ENCODE results near the gene CDR2L.
"Not testable (repeated sequence)": the region's sequence is repeated elsewhere in the genome, so short reads cannot be mapped to it uniquely, and the experiment has no call there.

CDR2L gene

DNA sequence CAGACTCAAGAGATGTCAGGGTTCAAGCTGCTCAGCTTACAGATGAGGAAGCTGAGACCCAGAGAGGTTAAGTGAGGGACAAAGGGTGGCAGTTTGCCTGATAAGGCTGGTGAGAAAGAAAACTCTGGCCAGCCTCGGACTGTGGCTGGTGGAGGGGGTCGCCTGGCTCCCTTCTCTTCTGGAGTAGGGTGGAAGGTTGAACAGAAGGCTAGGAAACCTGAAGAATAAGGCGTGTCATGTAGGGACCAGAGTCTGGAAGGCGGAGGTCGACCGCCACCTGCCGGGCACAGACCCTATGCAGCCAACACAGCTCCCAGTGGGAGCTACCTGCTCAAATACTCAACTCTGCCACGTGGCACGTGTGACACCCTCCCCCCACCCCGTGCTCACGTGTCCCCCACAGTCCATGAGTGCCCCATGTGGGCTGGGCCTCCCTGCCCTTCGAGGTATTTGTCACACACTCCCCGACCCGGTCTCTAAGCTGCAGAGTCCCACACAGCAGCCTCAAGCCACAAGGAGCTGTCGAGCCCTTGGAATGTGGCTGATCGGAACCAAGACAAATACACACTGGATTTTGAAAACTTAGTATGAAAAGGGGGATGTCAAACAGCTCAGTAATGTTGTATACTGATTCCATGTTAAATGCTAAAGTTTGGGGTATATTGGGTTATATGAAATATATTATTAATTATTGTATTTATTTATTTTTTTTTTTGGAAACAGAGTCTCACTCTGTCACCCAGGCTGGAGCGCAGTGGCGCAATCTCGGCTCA lies 26.7 kb upstream of the CDR2L start:
- Histone ChIP-seq H3K36me3 (ENCODE audit: control insufficient read depth, insufficient read depth, low read length) (no peaks in the 10 kb centered on the region), H3K9me3 (ENCODE audit: control insufficient read depth, insufficient read depth, low read depth, low read length) (no peaks in the 10 kb centered on the region), H3K4me1 (ENCODE audit: control insufficient read depth, insufficient read depth, low read length) (peaks cover 4% of the 10 kb centered on the region; the same call in 1 of the 2 replicates), H3K27me3 (ENCODE audit: control insufficient read depth, insufficient read depth, low read length) (peaks cover 26% of the 10 kb centered on the region), H3K4me3 (ENCODE audit: low read depth, low read length) (no peak overlapping the region), H3K9ac (ENCODE audit: low read length) (no peak overlapping the region), H3K27ac (ENCODE audit: low read depth, low read length) (no peak overlapping the region)

DNA sequence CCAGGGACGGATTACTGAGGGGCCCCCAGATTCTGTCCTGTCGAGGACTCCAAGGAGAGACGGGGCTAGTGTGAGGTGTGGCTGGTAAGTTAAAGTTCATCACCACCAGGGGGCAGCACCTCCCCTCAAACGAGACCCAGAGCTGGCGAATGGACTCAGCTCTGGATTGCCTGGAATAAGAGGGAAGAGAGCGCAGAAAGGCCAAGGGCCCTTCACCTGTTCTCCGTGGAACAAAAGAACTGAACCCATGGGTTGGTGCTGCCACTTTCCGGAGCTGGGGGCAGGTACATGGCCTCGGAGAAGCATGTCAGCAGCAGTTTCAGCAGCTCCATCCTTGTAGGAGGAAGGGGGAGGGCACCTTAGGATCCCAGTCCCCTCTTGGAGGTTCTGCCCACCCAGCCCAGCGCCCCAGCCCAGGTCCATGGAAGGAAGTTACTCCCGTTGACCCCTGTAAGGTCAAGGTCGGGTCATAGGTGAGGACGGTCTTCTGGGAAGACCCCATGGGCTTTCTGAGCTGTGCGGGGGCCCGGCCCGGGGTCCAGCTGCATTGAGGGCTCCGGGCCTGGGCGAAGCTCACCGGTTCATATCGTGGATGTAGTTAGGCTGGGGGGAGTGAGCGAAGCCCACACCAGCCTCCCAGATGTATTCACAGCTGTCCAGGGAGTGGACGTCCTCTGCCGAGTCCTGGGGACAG lies 25.6 kb upstream of the CDR2L start:
- H3K36me3 ChIP-seq (ENCODE audit: control insufficient read depth, insufficient read depth, low read length): no peaks in the 10 kb centered on the region
- peaks cover 22% of the 10 kb centered on the region for H3K27me3 ChIP-seq (ENCODE audit: control insufficient read depth, insufficient read depth, low read length)
- H3K9me3 ChIP-seq (ENCODE audit: control insufficient read depth, insufficient read depth, low read depth, low read length): no peaks in the 10 kb centered on the region
- no peak overlapping the region for H3K27ac ChIP-seq (ENCODE audit: low read depth, low read length)
- no peak overlapping the region for H3K9ac ChIP-seq (ENCODE audit: low read length)
- no peak overlapping the region for H3K4me3 ChIP-seq (ENCODE audit: low read depth, low read length)
- H3K4me1 ChIP-seq (ENCODE audit: control insufficient read depth, insufficient read depth, low read length): peaks cover 4% of the 10 kb centered on the region; the same call in 1 of the 2 replicates

DNA sequence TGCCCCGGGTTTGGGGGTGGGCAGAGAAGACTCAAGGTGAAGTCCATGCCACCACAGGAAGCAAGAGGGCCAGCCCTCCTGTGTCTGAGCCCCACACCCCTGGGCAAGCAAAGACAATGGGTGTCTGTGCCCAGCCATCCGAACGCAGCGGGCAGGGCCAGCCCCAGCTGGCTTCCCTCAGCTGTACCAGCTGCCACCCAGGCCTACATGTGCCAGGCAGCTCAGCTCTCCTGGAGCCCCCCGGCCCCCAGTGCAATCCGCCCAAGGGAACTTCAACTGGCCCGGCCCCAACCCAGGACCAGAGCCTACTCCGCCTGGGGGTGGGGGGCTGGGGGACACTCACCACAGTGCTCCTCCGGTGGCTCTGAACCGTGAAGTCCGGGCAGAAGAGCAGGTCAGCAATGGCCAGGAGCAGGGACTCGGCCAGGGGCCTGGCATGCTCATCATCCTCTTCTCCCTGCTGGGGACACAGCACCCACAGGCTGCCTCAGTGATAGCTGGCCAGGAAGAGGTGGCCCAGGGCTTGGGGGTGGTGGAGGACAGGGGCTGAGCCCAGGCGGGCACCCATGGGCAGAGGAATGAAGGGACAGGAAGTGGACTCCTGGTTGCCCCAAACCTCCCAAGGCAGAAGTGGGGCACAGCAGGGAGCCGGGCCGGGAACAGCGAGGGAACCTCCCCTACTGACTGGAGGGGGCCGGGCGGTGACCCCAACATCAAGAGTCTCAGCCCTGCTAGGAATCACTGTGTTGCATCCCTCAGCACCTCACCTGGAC lies 24.6 kb upstream of the CDR2L start:
- H3K4me1 ChIP-seq (ENCODE audit: control insufficient read depth, insufficient read depth, low read length): peaks cover 4% of the 10 kb centered on the region; the same call in 1 of the 2 replicates
- H3K36me3 ChIP-seq (ENCODE audit: control insufficient read depth, insufficient read depth, low read length): no peaks in the 10 kb centered on the region
- no peak overlapping the region for H3K9ac ChIP-seq (ENCODE audit: low read length)
- no peak overlapping the region for H3K27ac ChIP-seq (ENCODE audit: low read depth, low read length)
- peaks cover 20% of the 10 kb centered on the region for H3K27me3 ChIP-seq (ENCODE audit: control insufficient read depth, insufficient read depth, low read length)
- H3K9me3 ChIP-seq (ENCODE audit: control insufficient read depth, insufficient read depth, low read depth, low read length): no peaks in the 10 kb centered on the region
- H3K4me3 ChIP-seq (ENCODE audit: low read depth, low read length): no peak overlapping the region

DNA sequence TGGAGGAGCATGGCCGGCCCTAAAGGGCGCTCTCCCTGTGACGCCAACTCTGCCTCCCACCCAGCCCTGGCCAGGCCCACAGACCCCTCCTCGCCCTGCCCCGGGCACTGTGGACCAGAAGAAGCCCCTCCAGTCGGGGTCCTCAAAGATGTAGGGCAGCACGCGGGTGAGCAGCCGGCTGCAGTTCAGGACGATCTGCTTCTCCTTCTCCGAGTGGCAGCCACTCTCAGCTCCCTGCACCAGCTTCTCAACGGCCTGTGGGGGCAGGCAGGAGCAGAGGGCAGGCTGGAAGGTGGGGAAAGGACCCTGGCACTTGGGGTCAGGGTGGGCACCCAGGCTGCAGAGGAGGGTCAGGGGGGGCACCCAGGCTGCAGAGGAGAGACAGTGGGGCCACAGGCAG lies 23.8 kb upstream of the CDR2L start:
- peaks cover 5% of the 10 kb centered on the region; the same call in 1 of the 2 replicates for H3K4me1 ChIP-seq (ENCODE audit: control insufficient read depth, insufficient read depth, low read length)
- no peaks in the 10 kb centered on the region for H3K9me3 ChIP-seq (ENCODE audit: control insufficient read depth, insufficient read depth, low read depth, low read length)
- peaks cover 13% of the 10 kb centered on the region; the same call in 1 of the 2 replicates for H3K27me3 ChIP-seq (ENCODE audit: control insufficient read depth, insufficient read depth, low read length)
- no peak overlapping the region for H3K9ac ChIP-seq (ENCODE audit: low read length)
- H3K36me3 ChIP-seq (ENCODE audit: control insufficient read depth, insufficient read depth, low read length): no peaks in the 10 kb centered on the region
- no peak overlapping the region for H3K27ac ChIP-seq (ENCODE audit: low read depth, low read length)
- no peak overlapping the region for H3K4me3 ChIP-seq (ENCODE audit: low read depth, low read length)

DNA sequence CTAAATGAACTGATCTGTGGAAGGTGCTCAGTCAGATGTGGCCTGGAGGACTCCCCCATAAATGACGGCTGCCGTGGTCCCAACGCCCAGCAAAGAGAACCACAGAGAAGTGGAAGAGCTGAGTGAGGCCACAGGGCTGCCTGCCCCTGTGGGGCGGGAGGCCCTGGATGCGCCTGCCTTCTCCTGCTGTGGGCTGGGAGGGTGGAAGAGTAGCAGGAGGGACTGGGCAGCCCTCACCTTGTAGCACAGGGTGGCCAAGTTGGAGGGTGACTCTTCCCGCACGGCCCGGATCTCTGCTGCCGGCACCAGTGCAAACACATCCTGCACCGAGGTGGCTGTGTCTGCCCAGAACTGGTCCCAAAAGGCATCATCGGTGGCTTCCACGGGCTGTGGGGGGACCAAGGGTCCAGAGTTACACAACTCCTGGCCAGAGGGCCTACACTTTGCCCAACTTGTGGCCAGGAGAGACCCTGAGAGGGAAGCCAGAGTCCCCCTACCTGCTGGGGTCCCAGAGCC lies 23.1 kb upstream of the CDR2L start:
- no peak overlapping the region for H3K27ac ChIP-seq (ENCODE audit: low read depth, low read length)
- peaks cover 10% of the 10 kb centered on the region; the same call in 1 of the 2 replicates for H3K27me3 ChIP-seq (ENCODE audit: control insufficient read depth, insufficient read depth, low read length)
- H3K4me1 ChIP-seq (ENCODE audit: control insufficient read depth, insufficient read depth, low read length): peaks cover 8% of the 10 kb centered on the region; the same call in 1 of the 2 replicates
- H3K9ac ChIP-seq (ENCODE audit: low read length): no peak overlapping the region
- H3K4me3 ChIP-seq (ENCODE audit: low read depth, low read length): no peak overlapping the region
- H3K9me3 ChIP-seq (ENCODE audit: control insufficient read depth, insufficient read depth, low read depth, low read length): no peaks in the 10 kb centered on the region
- H3K36me3 ChIP-seq (ENCODE audit: control insufficient read depth, insufficient read depth, low read length): no peaks in the 10 kb centered on the region

DNA sequence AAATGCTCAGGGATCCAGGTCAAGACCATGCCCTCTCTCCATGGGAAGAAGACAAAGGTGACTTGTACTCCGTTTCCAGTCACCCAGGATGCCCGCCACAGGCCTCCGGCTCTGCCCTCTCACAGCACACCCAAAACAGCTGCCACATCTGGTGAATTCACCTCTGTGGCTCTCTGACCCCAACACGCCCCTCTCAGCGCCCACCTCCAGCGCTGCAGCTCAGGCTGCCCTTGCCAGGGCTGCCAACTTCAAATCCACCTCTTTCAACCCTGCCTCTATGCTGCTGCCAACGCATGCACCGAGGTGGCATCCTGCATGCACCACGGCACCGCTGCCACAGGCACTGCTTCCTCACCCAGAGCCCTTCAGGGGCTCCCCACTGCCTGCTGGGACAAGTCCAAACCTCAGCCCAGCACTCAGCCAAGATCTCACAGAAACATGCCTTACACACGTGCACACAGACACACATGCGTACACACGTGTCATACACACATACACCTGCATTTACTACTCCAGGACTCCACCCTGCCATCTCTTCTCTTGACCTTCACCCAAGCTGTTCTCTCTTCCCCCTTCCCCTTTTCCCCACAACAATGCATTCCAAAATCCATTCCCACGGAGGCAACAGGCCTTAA lies 22.3 kb upstream of the CDR2L start:
- Histone ChIP-seq H3K27me3 (ENCODE audit: control insufficient read depth, insufficient read depth, low read length) (peaks cover 3% of the 10 kb centered on the region; the same call in 1 of the 2 replicates), H3K4me3 (ENCODE audit: low read depth, low read length) (no peak overlapping the region), H3K9ac (ENCODE audit: low read length) (no peak overlapping the region), H3K4me1 (ENCODE audit: control insufficient read depth, insufficient read depth, low read length) (peaks cover 8% of the 10 kb centered on the region; the same call in 1 of the 2 replicates), H3K27ac (ENCODE audit: low read depth, low read length) (no peak overlapping the region), H3K36me3 (ENCODE audit: control insufficient read depth, insufficient read depth, low read length) (no peaks in the 10 kb centered on the region), H3K9me3 (ENCODE audit: control insufficient read depth, insufficient read depth, low read depth, low read length) (no peaks in the 10 kb centered on the region)

DNA sequence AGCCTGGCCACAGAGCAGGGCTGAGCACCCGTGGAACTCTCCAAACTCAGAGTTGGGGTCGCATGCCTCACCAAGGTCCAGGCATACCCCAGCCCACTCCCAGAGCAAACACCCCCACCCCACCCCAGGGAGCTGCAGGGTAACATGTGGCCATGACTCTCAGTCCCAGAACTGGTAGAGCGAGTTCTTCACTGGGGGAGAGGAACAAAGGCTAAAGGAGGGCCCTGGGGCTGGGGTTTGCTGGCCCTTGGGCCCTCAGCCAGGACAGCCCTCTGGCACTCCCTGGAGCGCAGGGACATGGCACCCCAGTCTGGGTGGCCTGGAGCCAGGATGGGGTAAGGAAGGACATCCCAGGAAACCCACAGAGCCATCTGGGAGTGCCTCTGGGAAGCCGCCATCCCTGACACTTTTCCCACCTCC lies 19.1 kb upstream of the CDR2L start:
- peaks cover 33% of the 10 kb centered on the region for H3K27me3 ChIP-seq (ENCODE audit: control insufficient read depth, insufficient read depth, low read length)
- no peak overlapping the region for H3K4me3 ChIP-seq (ENCODE audit: low read depth, low read length)
- H3K4me1 ChIP-seq (ENCODE audit: control insufficient read depth, insufficient read depth, low read length): peaks cover 16% of the 10 kb centered on the region; the same call in 1 of the 2 replicates
- no peak overlapping the region for H3K27ac ChIP-seq (ENCODE audit: low read depth, low read length)
- H3K9ac ChIP-seq (ENCODE audit: low read length): no peak overlapping the region
- no peaks in the 10 kb centered on the region for H3K9me3 ChIP-seq (ENCODE audit: control insufficient read depth, insufficient read depth, low read depth, low read length)
- H3K36me3 ChIP-seq (ENCODE audit: control insufficient read depth, insufficient read depth, low read length): no peaks in the 10 kb centered on the region

DNA sequence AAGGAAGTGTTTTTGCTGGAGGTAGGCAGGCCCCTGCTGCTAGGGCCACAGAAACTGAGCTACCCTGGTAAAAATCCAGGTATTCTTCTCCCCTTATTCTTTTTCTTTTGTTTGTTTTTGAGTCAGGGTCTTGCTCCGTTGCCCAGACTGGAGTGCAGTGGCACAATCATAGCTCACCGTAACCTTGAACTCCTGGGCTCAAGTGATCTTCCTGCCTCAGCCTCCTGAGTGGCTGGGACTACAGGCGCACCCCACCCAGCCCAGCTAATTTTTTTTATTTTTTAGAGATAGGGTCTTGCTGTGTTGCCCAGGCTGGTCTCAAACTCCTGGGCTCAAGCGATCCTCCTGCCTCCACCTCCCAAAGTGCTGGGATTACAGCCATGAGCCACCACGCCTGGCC lies 17.9 kb upstream of the CDR2L start:
- Histone ChIP-seq H3K4me1 (ENCODE audit: control insufficient read depth, insufficient read depth, low read length) (peaks cover 16% of the 10 kb centered on the region; the same call in 1 of the 2 replicates), H3K27me3 (ENCODE audit: control insufficient read depth, insufficient read depth, low read length) (peaks cover 44% of the 10 kb centered on the region)
- not testable (repeated sequence) for H3K9me3 ChIP-seq (ENCODE audit: control insufficient read depth, insufficient read depth, low read depth, low read length); H3K36me3 ChIP-seq (ENCODE audit: control insufficient read depth, insufficient read depth, low read length); H3K4me3 ChIP-seq (ENCODE audit: low read depth, low read length); H3K9ac ChIP-seq (ENCODE audit: low read length); H3K27ac ChIP-seq (ENCODE audit: low read depth, low read length)

DNA sequence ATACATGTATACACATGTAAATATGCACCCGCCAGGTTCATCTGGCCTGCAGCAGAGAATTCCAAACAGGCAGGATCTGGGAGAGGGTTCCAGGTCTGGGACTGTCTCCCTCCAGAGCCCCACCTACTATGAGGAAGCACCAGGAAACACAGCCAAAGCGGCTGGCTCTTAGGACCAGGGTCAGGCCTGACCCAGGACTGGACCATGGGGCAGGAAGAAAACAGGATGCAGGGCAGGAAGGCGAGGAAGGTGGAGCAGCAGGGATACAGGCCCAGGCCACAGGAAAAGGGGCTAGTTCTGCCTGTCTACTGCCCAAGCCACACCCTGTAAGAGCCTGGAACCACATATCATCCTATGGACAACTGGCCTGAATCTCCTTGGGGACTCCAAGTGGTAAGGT lies 17.0 kb upstream of the CDR2L start:
- peaks cover 16% of the 10 kb centered on the region; the same call in 1 of the 2 replicates for H3K4me1 ChIP-seq (ENCODE audit: control insufficient read depth, insufficient read depth, low read length)
- H3K4me3 ChIP-seq (ENCODE audit: low read depth, low read length): no peak overlapping the region
- no peak overlapping the region for H3K27ac ChIP-seq (ENCODE audit: low read depth, low read length)
- peaks cover 53% of the 10 kb centered on the region for H3K27me3 ChIP-seq (ENCODE audit: control insufficient read depth, insufficient read depth, low read length)
- H3K9ac ChIP-seq (ENCODE audit: low read length): no peak overlapping the region
- H3K36me3 ChIP-seq (ENCODE audit: control insufficient read depth, insufficient read depth, low read length): no peaks in the 10 kb centered on the region
- no peaks in the 10 kb centered on the region for H3K9me3 ChIP-seq (ENCODE audit: control insufficient read depth, insufficient read depth, low read depth, low read length)

DNA sequence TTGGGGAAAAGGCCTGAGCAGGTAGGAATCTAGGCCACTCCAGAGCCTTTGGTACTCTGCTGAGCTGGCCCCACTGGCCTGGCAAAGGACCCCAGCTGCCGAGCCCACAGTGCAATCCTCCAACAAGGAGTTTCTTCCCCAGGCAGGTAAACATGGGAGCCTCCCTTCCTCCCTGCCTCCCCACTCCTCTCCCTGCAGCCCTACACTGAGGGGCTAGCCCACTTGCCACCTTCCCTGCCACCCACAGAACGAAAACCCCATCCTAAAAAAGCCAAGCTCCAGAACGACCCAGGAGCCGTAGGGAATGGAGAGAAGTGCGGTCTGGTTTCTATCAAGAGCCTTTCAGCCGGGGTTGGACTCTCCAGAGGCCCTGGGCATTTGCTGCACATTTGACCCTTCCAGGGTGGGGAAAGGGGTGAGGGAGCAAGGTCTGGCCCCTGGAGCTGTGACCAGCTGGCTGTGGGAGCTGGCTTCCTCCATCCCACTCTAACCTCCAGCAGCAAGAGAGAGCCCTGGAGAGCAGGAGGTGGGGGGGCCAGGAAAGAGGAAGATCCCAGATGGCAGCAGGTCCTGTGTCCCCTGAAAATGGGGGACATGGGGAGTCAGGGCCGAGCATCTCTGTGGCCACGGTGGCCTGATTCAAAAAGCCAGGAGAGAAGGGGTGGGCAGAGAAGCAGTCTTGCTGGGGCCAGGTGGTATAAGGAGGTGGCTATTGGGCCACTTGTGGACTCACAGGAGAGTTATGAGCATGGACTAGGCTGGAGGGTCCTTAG lies 16.2 kb upstream of the CDR2L start:
- no peaks in the 10 kb centered on the region for H3K9me3 ChIP-seq (ENCODE audit: control insufficient read depth, insufficient read depth, low read depth, low read length)
- no peak overlapping the region for H3K9ac ChIP-seq (ENCODE audit: low read length)
- H3K4me1 ChIP-seq (ENCODE audit: control insufficient read depth, insufficient read depth, low read length): peaks cover 16% of the 10 kb centered on the region; the same call in 1 of the 2 replicates
- no peak overlapping the region for H3K27ac ChIP-seq (ENCODE audit: low read depth, low read length)
- peak overlapping the region; percentile 82 for H3K4me3 ChIP-seq (ENCODE audit: low read depth, low read length)
- H3K36me3 ChIP-seq (ENCODE audit: control insufficient read depth, insufficient read depth, low read length): no peaks in the 10 kb centered on the region
- peaks cover 61% of the 10 kb centered on the region for H3K27me3 ChIP-seq (ENCODE audit: control insufficient read depth, insufficient read depth, low read length)

Measured in HUES6 (cell line).